ENCODE results near the gene ITGAX.

ITGAX gene

GRCh38 chr16:31347445-31347844 is 7.5 kb upstream of the ITGAX start:
- DNase-seq (ENCODE audit: low spot score), result no peak
- no peak for TF ChIP-seq CTCF (IDR thresholded peaks at IDR 0.05; ENCODE audit: extremely low read depth, insufficient read depth, missing control alignments)
- in situ Hi-C loops (cut with MboI; ENCODE audit: low pct_unique_long_range_greater_than_20kb, low sequenced_read_pairs, unreplicated experiment), result no loop called here

GRCh38 chr16:31348579-31348978 is 6.4 kb upstream of the ITGAX start:
- in situ Hi-C loops (cut with MboI; ENCODE audit: low pct_unique_long_range_greater_than_20kb, low sequenced_read_pairs, unreplicated experiment), result no loop called here
- no peak for TF ChIP-seq CTCF (IDR thresholded peaks at IDR 0.05; ENCODE audit: extremely low read depth, insufficient read depth, missing control alignments)
- no peak for DNase-seq (ENCODE audit: low spot score)

GRCh38 chr16:31350275-31351005 is 4.5 kb upstream of the ITGAX start:
- in situ Hi-C loops (cut with MboI; ENCODE audit: low pct_unique_long_range_greater_than_20kb, low sequenced_read_pairs, unreplicated experiment), result no loop called here
- no peak for DNase-seq (ENCODE audit: low spot score)
- no peak for TF ChIP-seq CTCF (IDR thresholded peaks at IDR 0.05; ENCODE audit: extremely low read depth, insufficient read depth, missing control alignments)

GRCh38 chr16:31351246-31351941 is 3.6 kb upstream of the ITGAX start:
- TF ChIP-seq CTCF (IDR thresholded peaks at IDR 0.05; ENCODE audit: extremely low read depth, insufficient read depth, missing control alignments), result no peak
- in situ Hi-C loops (cut with MboI; ENCODE audit: low pct_unique_long_range_greater_than_20kb, low sequenced_read_pairs, unreplicated experiment), result no loop called here

GRCh38 chr16:31351942-31352325 is 3.0 kb upstream of the ITGAX start:
- no peak for DNase-seq (ENCODE audit: low spot score)
- no peak for TF ChIP-seq CTCF (IDR thresholded peaks at IDR 0.05; ENCODE audit: extremely low read depth, insufficient read depth, missing control alignments)
- in situ Hi-C loops (cut with MboI; ENCODE audit: low pct_unique_long_range_greater_than_20kb, low sequenced_read_pairs, unreplicated experiment), result no loop called here

More at GRCh38 chr16:31351246-31351941, 3.6 kb upstream of the ITGAX start:
- DNase-seq (ENCODE audit: low spot score), result no peak

GRCh38 chr16:31352376-31353115 is 2.4 kb upstream of the ITGAX start:
- in situ Hi-C loops (cut with MboI; ENCODE audit: low pct_unique_long_range_greater_than_20kb, low sequenced_read_pairs, unreplicated experiment), result no loop called here
- no peak for TF ChIP-seq CTCF (IDR thresholded peaks at IDR 0.05; ENCODE audit: extremely low read depth, insufficient read depth, missing control alignments)
- no peak for DNase-seq (ENCODE audit: low spot score)

Data from GM13977 (cell line).